ENCODE results near the gene PRPF6. TPM values are rescaled to one million over a fixed set of nuclear protein-coding genes. Genes with fewer than 3 reads are reported as not detected.

The PRPF6 gene
- total RNA-seq, 2 donors from 2014 or later: 88.5 to 97.4 TPM

GRCh38 chr20:64035066-64035932, 54.4 kb downstream of the PRPF6 start:
- H3K27ac Mint-ChIP-seq: peak overlapping the region; percentile 95
- H3K4me3 Mint-ChIP-seq: peak overlapping the region; percentile 78
- H3K4me1 Mint-ChIP-seq: peaks cover 27% of the 10 kb centered on the region
- no peaks in the 10 kb centered on the region for H3K9me3 Mint-ChIP-seq
- H3K36me3 Mint-ChIP-seq (ENCODE audit: low read depth): peaks cover 48% of the 10 kb centered on the region
- ATAC-seq (replicated peaks): peak; percentile 69
- no peaks in the 10 kb centered on the region for H3K27me3 Mint-ChIP-seq

GRCh38 chr20:64035933-64036345, 55.0 kb downstream of the PRPF6 start, which contains the start of gene C20orf204:
TSS of gene C20orf204 (plus strand) at chr20:64036182. CDS start at chr20:64036324, 142 bp downstream.
- H3K27me3 Mint-ChIP-seq: no peaks in the 10 kb centered on the region
- peak within 1 kb of the TSS; percentile 95 for H3K27ac Mint-ChIP-seq
- H3K4me1 Mint-ChIP-seq: peaks cover 27% of the 10 kb centered on the region
- H3K9me3 Mint-ChIP-seq: no peaks in the 10 kb centered on the region
- ATAC-seq (replicated peaks): no peak
- H3K4me3 Mint-ChIP-seq: peak within 1 kb of the TSS; percentile 78
- H3K36me3 Mint-ChIP-seq (ENCODE audit: low read depth): peaks cover 42% of the 10 kb centered on the region

- no peaks in the 10 kb centered on the region for H3K9me3 Mint-ChIP-seq
- H3K27ac Mint-ChIP-seq: peak overlapping the region; percentile 52
- H3K27me3 Mint-ChIP-seq: no peaks in the 10 kb centered on the region
- no peak for ATAC-seq (replicated peaks)
- H3K4me1 Mint-ChIP-seq: peaks cover 27% of the 10 kb centered on the region
- peak overlapping the region; percentile 78 for H3K4me3 Mint-ChIP-seq
- H3K36me3 Mint-ChIP-seq (ENCODE audit: low read depth): peaks cover 35% of the 10 kb centered on the region
Measured at GRCh38 chr20:64036346-64037198, 55.6 kb downstream of the PRPF6 start.

- H3K27ac Mint-ChIP-seq: peak overlapping the region; percentile 52
- no peaks in the 10 kb centered on the region for H3K27me3 Mint-ChIP-seq
- H3K9me3 Mint-ChIP-seq: no peaks in the 10 kb centered on the region
- peak overlapping the region; percentile 78 for H3K4me3 Mint-ChIP-seq
- no peak for ATAC-seq (replicated peaks)
- peaks cover 30% of the 10 kb centered on the region for H3K36me3 Mint-ChIP-seq (ENCODE audit: low read depth)
- peaks cover 27% of the 10 kb centered on the region for H3K4me1 Mint-ChIP-seq
Measured at GRCh38 chr20:64037199-64037497, 56.2 kb downstream of the PRPF6 start.

- H3K27me3 Mint-ChIP-seq: no peaks in the 10 kb centered on the region
- peaks cover 24% of the 10 kb centered on the region for H3K36me3 Mint-ChIP-seq (ENCODE audit: low read depth)
- peak overlapping the region; percentile 78 for H3K4me3 Mint-ChIP-seq
- H3K4me1 Mint-ChIP-seq: peaks cover 27% of the 10 kb centered on the region
- peak overlapping the region; percentile 52 for H3K27ac Mint-ChIP-seq
- no peak for ATAC-seq (replicated peaks)
- H3K9me3 Mint-ChIP-seq: no peaks in the 10 kb centered on the region
Measured at GRCh38 chr20:64037498-64038213, 56.7 kb downstream of the PRPF6 start.

- H3K9me3 Mint-ChIP-seq: no peaks in the 10 kb centered on the region
- H3K27ac Mint-ChIP-seq: no peak overlapping the region
- H3K4me1 Mint-ChIP-seq: peaks cover 27% of the 10 kb centered on the region
- peak overlapping the region; percentile 78 for H3K4me3 Mint-ChIP-seq
- H3K36me3 Mint-ChIP-seq (ENCODE audit: low read depth): peaks cover 19% of the 10 kb centered on the region
- H3K27me3 Mint-ChIP-seq: no peaks in the 10 kb centered on the region
- peak; percentile 23 for ATAC-seq (replicated peaks)
Measured at GRCh38 chr20:64038224-64038564, 57.3 kb downstream of the PRPF6 start.

- H3K9me3 Mint-ChIP-seq: no peaks in the 10 kb centered on the region
- peak overlapping the region; percentile 78 for H3K4me3 Mint-ChIP-seq
- H3K27me3 Mint-ChIP-seq: no peaks in the 10 kb centered on the region
- peak; percentile 64 for ATAC-seq (replicated peaks)
- peaks cover 25% of the 10 kb centered on the region for H3K4me1 Mint-ChIP-seq
- peaks cover 14% of the 10 kb centered on the region for H3K36me3 Mint-ChIP-seq (ENCODE audit: low read depth)
- H3K27ac Mint-ChIP-seq: no peak overlapping the region
Measured at GRCh38 chr20:64038565-64039292, 57.8 kb downstream of the PRPF6 start.

GRCh38 chr20:64039293-64040160, 58.6 kb downstream of the PRPF6 start:
- peaks cover 17% of the 10 kb centered on the region for H3K4me1 Mint-ChIP-seq
- H3K27ac Mint-ChIP-seq: no peak overlapping the region
- no peaks in the 10 kb centered on the region for H3K27me3 Mint-ChIP-seq
- no peak for ATAC-seq (replicated peaks)
- peak overlapping the region; percentile 78 for H3K4me3 Mint-ChIP-seq
- peaks cover 6% of the 10 kb centered on the region for H3K36me3 Mint-ChIP-seq (ENCODE audit: low read depth)
- no peaks in the 10 kb centered on the region for H3K9me3 Mint-ChIP-seq

GRCh38 chr20:64040231-64041039, 59.5 kb downstream of the PRPF6 start:
- ATAC-seq (replicated peaks): no peak
- no peak overlapping the region for H3K27ac Mint-ChIP-seq
- peak overlapping the region; percentile 78 for H3K4me3 Mint-ChIP-seq
- H3K27me3 Mint-ChIP-seq: no peaks in the 10 kb centered on the region
- H3K9me3 Mint-ChIP-seq: no peaks in the 10 kb centered on the region
- H3K36me3 Mint-ChIP-seq (ENCODE audit: low read depth): no peaks in the 10 kb centered on the region
- H3K4me1 Mint-ChIP-seq: peaks cover 9% of the 10 kb centered on the region

- Mint-ChIP-seq H3K36me3 (ENCODE audit: low read depth) (no peaks in the 10 kb centered on the region), H3K27ac (no peak overlapping the region), H3K4me1 (peaks cover 7% of the 10 kb centered on the region), H3K4me3 (peak overlapping the region; percentile 69), H3K9me3 (no peaks in the 10 kb centered on the region), H3K27me3 (peaks cover 3% of the 10 kb centered on the region)
- ATAC-seq (replicated peaks): no peak
Measured at GRCh38 chr20:64041040-64041780, 60.3 kb downstream of the PRPF6 start.

- no peak overlapping the region for H3K27ac Mint-ChIP-seq
- peak overlapping the region; percentile 69 for H3K4me3 Mint-ChIP-seq
- H3K4me1 Mint-ChIP-seq: peaks cover 7% of the 10 kb centered on the region
- peaks cover 8% of the 10 kb centered on the region for H3K27me3 Mint-ChIP-seq
- no peaks in the 10 kb centered on the region for H3K36me3 Mint-ChIP-seq (ENCODE audit: low read depth)
- no peaks in the 10 kb centered on the region for H3K9me3 Mint-ChIP-seq
- ATAC-seq (replicated peaks): no peak
Measured at GRCh38 chr20:64041781-64042053, 60.8 kb downstream of the PRPF6 start.

GRCh38 chr20:64042054-64042781, 61.3 kb downstream of the PRPF6 start:
- Mint-ChIP-seq H3K4me1 (peaks cover 7% of the 10 kb centered on the region), H3K36me3 (ENCODE audit: low read depth) (no peaks in the 10 kb centered on the region), H3K4me3 (peak overlapping the region; percentile 69), H3K27ac (no peak overlapping the region), H3K9me3 (no peaks in the 10 kb centered on the region), H3K27me3 (peaks cover 13% of the 10 kb centered on the region)
- ATAC-seq (replicated peaks): no peak

All from activated T-helper 17 cell treated with anti-CD3 and anti-CD28 coated beads, Interleukin-2, amount 50 U/mL, for 72 hours (primary cell).